Liver (tissue), 9 donors: Measurements from ENCODE around the gene IQCM. TPM values are rescaled to one million over a fixed set of nuclear protein-coding genes. Genes with fewer than 3 reads are reported as not detected.
A peak's percentile ranks its signal among the peaks of the same experiment; 100 is the strongest.

ENCODE experiments used
- DNase-seq: peaks from one replicate; pipeline ENCODE4 v3.0.0-alpha.2; 2017; ENCODE audit warnings: low spot score
- H3K27ac ChIP-seq, 2 donors: one replicate each; pipeline ENCODE4 v1.7.0; 2013; ENCODE audit warnings: inconsistent platforms in 2 of 2, low read length in 2 of 2, control low read depth in 1 of 2, low read depth in 1 of 2, mild to moderate bottlenecking in 1 of 2
- H3K27me3 ChIP-seq, 4 donors: one replicate each; pipeline versions ENCODE4 v1.6.1 to v1.7.0; 2013; ENCODE audit warnings: low read length in 3 of 4, inconsistent platforms in 1 of 4, mild to moderate bottlenecking in 1 of 4, moderate library complexity in 1 of 4; ENCODE audit not compliant: control insufficient read depth in 4 of 4, insufficient read depth in 4 of 4
- H3K36me3 ChIP-seq, 4 donors: one replicate each; pipeline versions ENCODE4 v1.6.1 to v1.7.0; 2013; ENCODE audit warnings: low read length in 3 of 4, mild to moderate bottlenecking in 3 of 4, low read depth in 1 of 4, moderate library complexity in 1 of 4; ENCODE audit not compliant: control insufficient read depth in 4 of 4, insufficient read depth in 3 of 4
- H3K4me1 ChIP-seq, 4 donors: one replicate each; pipeline versions ENCODE4 v1.6.1 to v1.7.0; 2013; ENCODE audit warnings: low read length in 3 of 4, mild to moderate bottlenecking in 3 of 4, moderate library complexity in 1 of 4; ENCODE audit not compliant: control insufficient read depth in 4 of 4, insufficient read depth in 4 of 4
- H3K4me3 ChIP-seq, 3 donors: one replicate each; pipeline versions ENCODE4 v1.6.1 to v1.7.0; 2013; ENCODE audit warnings: low read length in 3 of 3, control low read depth in 1 of 3, low read depth in 1 of 3, mild to moderate bottlenecking in 1 of 3
- H3K9ac ChIP-seq, 2 donors: one replicate each; pipeline ENCODE4 v1.7.0; 2013; ENCODE audit warnings: low read length in 2 of 2, mild to moderate bottlenecking in 2 of 2, moderate library complexity in 2 of 2, control low read depth in 1 of 2, low read depth in 1 of 2
- H3K9me3 ChIP-seq, 4 donors: one replicate each; pipeline versions ENCODE4 v1.6.1 to v1.7.0; 2013; ENCODE audit warnings: low read length in 3 of 4; ENCODE audit not compliant: control insufficient read depth in 4 of 4
- ATF3 ChIP-seq: IDR thresholded peaks from 2 replicates; pipeline ENCODE4 v1.6.1; 2016; ENCODE audit warnings: antibody characterized with exemption
- CTCF ChIP-seq: fragments of 150-350 bp; IDR thresholded peaks from 2 replicates; pipeline ENCODE4 v1.5.1; 2017; ENCODE audit warnings: improper control_type of control experiment, low read depth, low read length; ENCODE audit not compliant: missing input control
- EGR1 ChIP-seq, 2 donors: IDR thresholded peaks; 2 replicates each; pipeline ENCODE4 v1.6.1; 2016 to 2018; ENCODE audit warnings: antibody characterized with exemption in 2 of 2, low read depth in 2 of 2
- FOXA1 ChIP-seq: IDR thresholded peaks from 2 replicates; pipeline ENCODE4 v1.6.1; 2016; ENCODE audit warnings: antibody characterized with exemption
- FOXA2 ChIP-seq: IDR thresholded peaks from 2 replicates; pipeline ENCODE4 v1.6.1; 2016; ENCODE audit warnings: antibody characterized with exemption
- GABPA ChIP-seq, 2 donors: IDR thresholded peaks in 1 of 2; conservative IDR thresholded peaks in 1 of 2; 2 replicates each; pipeline ENCODE4 v1.6.1; 2016; ENCODE audit warnings: antibody characterized with exemption in 2 of 2, mild to moderate bottlenecking in 1 of 2, moderate library complexity in 1 of 2
- HNF4A ChIP-seq, 2 donors: conservative IDR thresholded peaks; 2 replicates each; pipeline ENCODE4 v1.6.1; 2016; ENCODE audit warnings: antibody characterized with exemption in 2 of 2, mild to moderate bottlenecking in 2 of 2
- HNF4G ChIP-seq: IDR thresholded peaks from 2 replicates; pipeline ENCODE4 v1.6.1; 2016; ENCODE audit warnings: antibody characterized with exemption
- NR2F2 ChIP-seq: IDR thresholded peaks from 2 replicates; pipeline ENCODE4 v1.6.1; 2016; ENCODE audit warnings: antibody characterized with exemption
- RAD21 ChIP-seq, 2 donors: IDR thresholded peaks; 2 replicates each; pipeline ENCODE4 v1.6.1; 2016; ENCODE audit warnings: antibody characterized with exemption in 2 of 2, mild to moderate bottlenecking in 2 of 2
- REST ChIP-seq: IDR thresholded peaks from 2 replicates; pipeline ENCODE4 v1.6.1; 2016; ENCODE audit warnings: antibody characterized with exemption, mild to moderate bottlenecking
- SP1 ChIP-seq: IDR thresholded peaks from 2 replicates; pipeline ENCODE4 v1.6.1; 2018; ENCODE audit warnings: antibody characterized with exemption, mild to moderate bottlenecking
- TAF1 ChIP-seq: conservative IDR thresholded peaks from 2 replicates; pipeline ENCODE4 v1.6.1; 2016; ENCODE audit warnings: antibody characterized with exemption, mild to moderate bottlenecking
- YY1 ChIP-seq: IDR thresholded peaks from 2 replicates; pipeline ENCODE4 v1.6.1; 2016; ENCODE audit warnings: antibody characterized with exemption, mild to moderate bottlenecking
- ZBTB33 ChIP-seq: IDR thresholded peaks from 2 replicates; pipeline ENCODE4 v1.6.1; 2016; ENCODE audit warnings: antibody characterized with exemption
- WGBS: extraction: QIAGEN DNeasy Blood & Tissue Kit; methylation state at CpG from one replicate; pipeline ENCODE4 v1.1.7; 2013; 5-methylcytosine and 5-hydroxymethylcytosine counted together
- polyA plus RNA-seq, 2 donors: library from polyadenylated mRNA; stranded (reverse) in 1 of 2; unstranded in 1 of 2; fragments of 200-250 nt in 1 of 2; fragments of >200 nt in 1 of 2; fragmentation: Nextera tagmentation in 1 of 2; extraction: Ambion mirVana in 1 of 2; gene quantifications; one replicate each; pipeline versions ENCODE4 v1.2.1 to v1.2.3, GENCODE V29; 2013 to 2015
- total RNA-seq, 2 donors: library from RNA; depleted of rRNA; stranded (reverse); fragments of >200 nt; gene quantifications; one replicate each; pipeline ENCODE4 v1.2.3, GENCODE V29; 2014
- donor health status: healthy.
- donor health status: healthy.
- donor health status: healthy.
- donor health status: healthy.
- donor health status: healthy.

Gene IQCM
- total and polyA plus RNA-seq, 4 donors: 0.08 TPM; not detected in 3

DNA sequence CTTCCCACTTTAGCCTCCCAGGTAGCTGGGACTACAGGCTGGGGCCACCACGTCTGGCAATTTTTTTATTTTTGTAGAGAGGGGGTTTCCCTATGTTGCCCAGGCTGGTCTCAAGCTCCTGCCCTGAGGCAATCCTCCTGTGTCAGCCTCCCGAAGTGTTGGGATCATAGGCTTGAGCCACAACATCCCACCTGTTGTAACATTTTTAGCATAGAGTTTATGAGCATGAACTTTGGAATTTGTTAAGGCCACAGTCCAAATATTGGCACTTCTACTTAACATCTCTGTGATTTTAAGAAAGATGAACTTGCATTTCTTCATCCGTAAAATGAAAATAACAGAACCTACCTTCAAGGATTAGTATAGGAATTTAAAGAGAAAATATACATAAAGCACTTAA, 445.6 kb downstream of the IQCM start:
- TF ChIP-seq SP1 (no peak), FOXA1 (no peak), HNF4G (peak; percentile 30), YY1 (no peak), CTCF (no peak), ZBTB33 (no peak), HNF4A (conservative IDR thresholded peaks at IDR 0.05) (peak; percentile 53 to 80), RAD21 (IDR thresholded peaks at IDR 0.05) (no peak), TAF1 (no peak), ATF3 (no peak)
- peaks cover 0 to 6% (median 2%) of the 10 kb centered on the region in 4 donors for H3K4me1 ChIP-seq
- no peak overlapping the region for H3K4me3 ChIP-seq
- H3K9me3 ChIP-seq: no peaks in the 10 kb centered on the region
- no peaks in the 10 kb centered on the region for H3K36me3 ChIP-seq
- WGBS: 38% methylated on average over 3 of the region's 3 CpGs
- H3K9ac ChIP-seq: no peak overlapping the region
- H3K27me3 ChIP-seq: no peaks in the 10 kb centered on the region
- no peak for DNase-seq
- H3K27ac ChIP-seq: no peak overlapping the region

DNA sequence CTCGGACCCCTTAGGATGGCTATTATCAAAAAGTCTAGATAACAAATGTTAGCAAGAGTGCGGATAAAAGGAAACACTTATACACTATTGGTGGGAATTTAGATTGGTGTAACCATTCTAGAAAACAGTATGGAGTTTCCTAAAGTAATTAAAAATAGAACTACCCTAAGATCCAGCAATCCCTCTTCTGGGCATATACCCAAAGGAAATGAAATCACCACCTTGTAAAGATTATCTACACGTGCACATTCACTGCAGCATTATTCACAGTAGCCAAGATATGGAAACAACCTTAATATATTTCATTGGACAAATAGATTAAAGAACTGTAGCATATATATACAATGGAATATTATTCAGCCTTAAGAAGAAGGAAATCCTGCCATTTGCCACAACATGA, 462.4 kb downstream of the IQCM start:
- H3K4me3 ChIP-seq: no peak overlapping the region
- WGBS: 79% methylated on average over 3 of the region's 3 CpGs
- H3K9ac ChIP-seq: no peak overlapping the region
- H3K27me3 ChIP-seq: no peaks in the 10 kb centered on the region
- DNase-seq: no peak
- no peaks in the 10 kb centered on the region for H3K36me3 ChIP-seq
- no peak overlapping the region for H3K27ac ChIP-seq
- H3K9me3 ChIP-seq: peaks cover 0 to 3% (median 0%) of the 10 kb centered on the region in 4 donors
- H3K4me1 ChIP-seq: no peaks in the 10 kb centered on the region
- no peak for TF ChIP-seq GABPA (IDR thresholded peaks at IDR 0.05 in 1 of 2, conservative IDR thresholded peaks at IDR 0.05 in 1 of 2)
- TF ChIP-seq FOXA2: no peak
- no peak for TF ChIP-seq REST
- no peak for TF ChIP-seq FOXA1
- no peak for TF ChIP-seq ZBTB33
- TF ChIP-seq SP1: no peak
- no peak for TF ChIP-seq RAD21 (IDR thresholded peaks at IDR 0.05)
- TF ChIP-seq CTCF: no peak
- TF ChIP-seq TAF1: no peak
- TF ChIP-seq NR2F2: no peak
- no peak for TF ChIP-seq ATF3
- no peak for TF ChIP-seq HNF4G
- no peak for TF ChIP-seq HNF4A (conservative IDR thresholded peaks at IDR 0.05)
- TF ChIP-seq EGR1 (IDR thresholded peaks at IDR 0.05; ENCODE audit: low read depth in 2 of 2): no peak
